HT-29 (cell line): ENCODE data around the gene ITFG2. TPM values are rescaled to one million over a fixed set of nuclear protein-coding genes. Genes with fewer than 3 reads are reported as not detected.

Experiments
- DNase-seq: peaks from one replicate; pipeline ENCODE4 v3.0.0-alpha.2; 2015; ENCODE audit warnings: low spot score
- total RNA-seq: library from RNA; depleted of rRNA; stranded (reverse); fragments of >200 nt; shearing (Covaris generic); gene quantifications from 2 replicates; pipeline ENCODE4 v1.2.3, GENCODE V29; 2014

The ITFG2 gene
- total RNA-seq, 1 experiment from 2014 or later: 39.8 TPM

DNA sequence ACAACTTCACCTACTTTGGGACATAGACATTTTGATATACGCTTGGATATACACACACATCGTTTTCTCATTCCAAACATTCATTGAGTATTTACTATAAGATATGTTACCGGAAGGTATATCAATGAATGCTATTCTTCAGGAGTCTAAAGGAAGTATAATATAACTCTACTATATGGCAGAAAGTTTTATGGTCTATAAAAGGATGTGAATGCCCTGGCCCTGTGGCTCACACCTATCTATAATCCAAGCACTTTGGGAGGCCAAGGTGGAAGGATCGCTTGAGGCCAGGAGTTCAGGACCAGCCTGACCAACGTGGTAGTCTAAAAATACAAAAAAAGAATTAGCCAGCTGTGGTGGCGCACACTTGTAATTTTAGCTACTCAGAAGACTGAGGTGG, 16.8 kb downstream of the ITFG2 start:
- DNase-seq: no peak

DNA sequence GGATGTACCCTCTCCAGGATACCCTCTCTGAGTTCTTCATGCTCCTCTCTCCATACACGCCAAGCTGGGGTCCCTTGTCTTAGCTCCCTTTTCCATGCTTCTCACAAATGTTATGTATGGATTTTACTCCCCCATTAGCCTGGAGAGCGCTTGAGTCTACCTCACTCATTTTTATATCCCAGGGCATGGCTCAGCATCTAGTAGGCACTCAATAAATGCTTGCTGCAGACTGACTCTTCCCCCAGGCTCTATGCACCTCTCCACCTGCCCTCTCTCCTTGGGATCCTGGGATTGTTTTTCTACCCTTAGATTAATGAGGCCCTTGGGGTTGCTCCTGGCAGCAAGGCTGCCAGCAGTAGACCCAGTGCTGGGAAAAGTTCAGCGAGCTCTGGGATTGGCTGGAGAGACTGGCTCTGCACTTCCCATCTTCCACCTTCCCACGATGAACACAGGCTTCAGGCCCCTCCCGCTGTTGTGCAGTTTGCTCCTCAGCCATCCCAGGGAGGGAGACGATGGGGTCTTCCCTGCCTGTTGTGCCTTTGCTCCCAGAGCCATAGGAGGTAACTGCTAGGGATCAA, 20.2 kb downstream of the ITFG2 start:
- no peak for DNase-seq

GRCh38 chr12:2833327-2833726, 20.9 kb downstream of the ITFG2 start:
- no peak for DNase-seq

- no peak for DNase-seq
Measured at GRCh38 chr12:2833810-2834209, 21.3 kb downstream of the ITFG2 start.

GRCh38 chr12:2834581-2835491, 22.4 kb downstream of the ITFG2 start, which contains the start of gene NRIP2:
Gene NRIP2 (minus strand): TSS chr12:2835035. CDS start chr12:2834983, 52 bp downstream.
- DNase-seq: no peak

DNA sequence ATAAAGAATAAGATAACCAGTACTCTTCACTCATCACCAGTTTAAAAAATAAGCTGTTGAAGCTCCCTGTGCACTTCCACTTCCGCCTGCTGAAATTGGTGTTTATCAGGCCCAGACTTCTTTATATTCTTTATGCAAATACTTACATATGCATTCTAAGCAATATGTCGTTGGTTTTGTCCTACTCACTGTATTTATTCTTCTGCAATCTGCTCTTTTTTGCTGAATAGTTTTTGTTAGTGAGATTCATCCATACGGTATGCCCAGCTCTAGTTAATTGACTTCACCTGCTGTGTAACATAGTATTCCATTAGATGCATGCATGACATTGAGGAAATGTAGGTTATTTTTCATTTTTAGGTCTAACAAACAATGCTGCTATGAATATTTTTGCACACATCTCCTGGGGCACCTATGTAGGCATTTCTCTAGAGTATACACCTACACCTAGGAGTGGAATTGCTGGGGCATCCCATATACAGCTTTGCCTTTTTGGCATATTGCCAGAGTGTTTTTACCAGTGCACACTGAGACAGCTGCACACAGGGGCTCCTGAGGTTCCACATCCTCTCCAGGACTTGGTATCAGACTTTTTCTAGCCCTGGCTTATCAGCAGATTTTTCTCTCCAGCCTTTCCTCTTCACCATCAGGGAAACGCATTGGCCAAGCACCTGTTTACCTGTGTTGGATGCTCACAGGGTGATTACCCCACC, 23.4 kb downstream of the ITFG2 start:
- no peak for DNase-seq

GRCh38 chr12:2836574-2836973, 24.1 kb downstream of the ITFG2 start:
- no peak for DNase-seq

DNA sequence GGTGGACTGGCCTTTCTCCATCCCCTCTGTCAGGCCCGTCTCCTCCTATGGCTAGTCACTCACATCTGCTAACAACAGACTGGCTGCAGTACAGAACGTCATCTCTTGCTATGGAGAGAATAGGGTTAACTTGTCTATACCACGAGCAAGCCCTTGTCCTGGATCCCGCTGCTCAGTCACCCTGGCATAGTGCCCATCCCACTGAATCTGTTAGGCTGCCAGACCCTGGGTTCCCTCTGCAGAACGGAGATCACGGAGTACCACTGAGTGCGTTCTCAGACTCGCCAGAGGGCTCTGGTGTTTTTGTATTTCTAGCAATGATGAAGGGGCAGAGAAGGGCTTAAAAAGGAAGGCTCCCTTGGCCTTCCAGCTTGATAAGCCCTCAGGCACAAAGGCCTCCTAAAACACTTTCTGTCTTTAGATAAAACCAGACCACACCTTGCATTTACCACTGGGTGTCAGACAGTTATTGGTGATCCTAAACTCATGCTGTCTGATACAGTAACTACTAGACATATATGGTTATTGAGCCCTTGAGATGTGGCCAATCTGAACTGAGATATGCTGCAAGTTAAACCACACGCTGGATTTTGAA, 28.7 kb downstream of the ITFG2 start:
- no peak for DNase-seq

GRCh38 chr12:2842948-2843347, 30.5 kb downstream of the ITFG2 start:
- no peak for DNase-seq

- no peak for DNase-seq
Measured at GRCh38 chr12:2844786-2845185, 32.3 kb downstream of the ITFG2 start.

DNA sequence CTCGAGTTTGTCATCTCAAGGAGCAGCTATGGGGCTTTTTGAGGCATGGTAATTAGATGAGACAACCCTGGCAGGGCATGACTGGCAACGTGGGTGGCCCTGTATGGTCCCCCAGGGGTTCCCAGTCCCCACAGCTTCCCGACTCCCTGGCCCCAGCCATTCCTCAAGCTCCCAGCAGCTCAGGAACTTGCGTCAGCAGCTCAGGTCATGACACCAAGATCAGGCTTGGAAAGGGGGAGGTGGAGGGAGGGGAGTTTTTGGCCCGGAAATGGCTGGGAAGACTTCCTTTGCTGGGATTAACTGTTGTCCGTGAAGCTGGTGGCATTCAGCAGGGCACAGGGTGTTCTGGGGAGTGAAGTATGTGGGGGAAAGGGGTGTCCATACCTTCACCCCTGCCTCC, 32.8 kb downstream of the ITFG2 start:
- DNase-seq: no peak

GRCh38 chr12:2851931-2852330, 39.5 kb downstream of the ITFG2 start:
- no peak for DNase-seq

DNA sequence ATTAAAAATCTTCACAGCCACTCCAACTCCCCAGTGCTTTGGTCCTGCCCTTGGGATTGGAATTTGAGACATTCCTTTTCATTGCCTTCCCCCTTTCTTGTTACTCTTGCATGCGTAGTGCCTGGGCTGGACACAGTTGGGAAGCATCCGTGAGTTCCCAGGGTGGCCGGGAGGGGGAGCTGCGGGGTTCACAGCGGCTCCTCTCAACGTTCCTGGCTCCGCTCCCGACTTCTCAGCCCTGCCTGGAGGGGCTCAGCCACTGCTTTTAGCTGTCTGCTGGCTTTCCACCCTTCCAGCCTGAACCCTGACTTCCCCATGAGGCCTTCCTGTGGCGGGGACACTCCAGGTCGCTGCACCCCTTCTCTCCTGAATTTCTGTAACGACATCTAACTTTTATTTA, 41.2 kb downstream of the ITFG2 start:
- DNase-seq: peak; percentile 83

GRCh38 chr12:2854669-2855453, 42.4 kb downstream of the ITFG2 start:
- DNase-seq: peak; percentile 92

- DNase-seq: no peak
Measured at GRCh38 chr12:2855546-2855945, 43.1 kb downstream of the ITFG2 start.

DNA sequence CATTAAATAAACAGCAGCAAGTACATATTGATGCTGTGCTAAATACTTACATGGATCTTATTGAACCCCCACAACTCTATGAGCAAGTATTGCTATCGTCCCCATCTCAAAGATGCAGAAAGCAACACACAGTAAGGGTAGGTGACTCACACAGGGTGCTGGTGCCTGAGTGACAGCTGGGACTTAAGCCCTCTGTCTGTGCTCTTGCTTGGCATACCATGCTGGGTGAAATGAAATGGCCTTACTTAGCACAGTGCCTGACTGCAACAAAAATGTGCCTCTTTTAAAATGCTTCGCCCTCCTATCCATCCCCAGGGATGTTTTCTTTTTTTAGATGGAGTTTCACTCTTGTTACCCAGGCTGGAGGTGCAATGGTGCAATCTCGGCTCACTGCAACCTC, 43.6 kb downstream of the ITFG2 start:
- DNase-seq: peak; percentile 47

DNA sequence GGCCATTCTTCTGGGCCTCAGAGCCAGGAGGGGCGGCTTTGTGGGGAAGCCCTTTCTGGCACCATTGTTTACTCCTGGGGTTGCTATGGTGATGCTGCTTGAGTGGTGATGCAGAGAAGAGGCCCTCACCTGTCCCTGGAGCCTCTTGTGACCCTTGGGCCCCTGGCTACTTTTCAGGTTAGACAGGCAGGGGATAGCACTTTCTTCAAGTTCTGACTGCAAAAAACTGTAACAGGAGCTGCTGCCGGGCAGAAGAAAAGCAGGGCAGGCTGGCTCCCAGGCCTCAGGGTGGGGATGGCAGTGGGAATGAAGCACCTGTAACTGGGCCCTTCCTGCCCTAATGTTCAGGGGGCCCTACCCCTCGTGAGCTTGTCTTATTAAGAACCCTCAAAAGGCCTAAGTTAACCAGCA, 44.6 kb downstream of the ITFG2 start, which contains the start of gene TEX52:
Gene TEX52 (minus strand): TSS at position 19 of the 411 bp plus-strand sequence. CDS start 13 bp downstream, at position 6.
- peak; percentile 42 for DNase-seq

- DNase-seq: no peak
Measured at GRCh38 chr12:2857576-2857975, 45.1 kb downstream of the ITFG2 start.

GRCh38 chr12:2858334-2858733, 45.9 kb downstream of the ITFG2 start:
- DNase-seq: no peak

- DNase-seq: no peak
Measured at GRCh38 chr12:2858944-2859421, 46.5 kb downstream of the ITFG2 start.

DNA sequence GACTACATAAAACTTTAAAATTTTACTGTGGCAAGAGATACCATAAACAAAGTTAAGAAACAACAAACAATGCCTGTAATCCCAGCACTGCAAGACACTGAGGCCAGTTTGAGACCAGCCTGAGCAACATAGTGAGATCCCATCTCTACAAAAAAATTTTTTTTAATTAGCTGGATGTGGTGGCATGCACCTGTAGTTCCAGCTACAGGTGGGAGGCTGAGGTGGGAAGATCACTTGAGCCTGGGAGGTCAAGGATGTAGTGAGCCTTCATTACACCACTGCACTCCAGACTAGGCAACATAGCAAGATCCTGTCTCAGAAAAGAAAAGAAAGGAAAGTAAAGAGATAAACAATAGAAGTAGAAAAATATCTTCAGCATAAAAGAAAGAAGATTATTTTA, 47.7 kb downstream of the ITFG2 start:
- no peak for DNase-seq
